ENCODE data around the gene KCNQ1.

DNA sequence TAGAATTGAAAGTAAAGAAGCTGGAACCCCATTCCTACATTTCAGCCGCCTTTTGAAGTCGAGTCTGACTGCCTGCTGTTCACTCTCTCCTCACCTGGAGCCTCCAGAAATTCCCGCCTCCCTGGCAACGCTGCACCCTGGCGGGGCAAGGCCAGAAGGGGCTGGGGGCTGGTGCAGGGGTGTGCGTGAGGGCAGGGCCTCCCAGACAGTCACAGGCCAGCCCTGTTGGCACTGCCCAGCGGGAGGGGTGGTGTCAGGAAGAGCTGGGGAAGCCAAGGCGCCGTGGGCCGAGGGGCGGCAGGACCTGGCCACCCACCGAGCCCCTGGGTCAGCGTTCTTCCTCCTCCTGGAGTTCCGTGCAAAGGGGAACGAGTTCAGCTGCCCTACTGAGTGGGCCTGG is 131.7 kb downstream of the KCNQ1 start:
- TF ChIP-seq POLR2A (IDR thresholded peaks at IDR 0.05) (no peak), POLR2AphosphoS5 (IDR thresholded peaks at IDR 0.05) (no peak)
- TF ChIP-seq, protein P1, sequence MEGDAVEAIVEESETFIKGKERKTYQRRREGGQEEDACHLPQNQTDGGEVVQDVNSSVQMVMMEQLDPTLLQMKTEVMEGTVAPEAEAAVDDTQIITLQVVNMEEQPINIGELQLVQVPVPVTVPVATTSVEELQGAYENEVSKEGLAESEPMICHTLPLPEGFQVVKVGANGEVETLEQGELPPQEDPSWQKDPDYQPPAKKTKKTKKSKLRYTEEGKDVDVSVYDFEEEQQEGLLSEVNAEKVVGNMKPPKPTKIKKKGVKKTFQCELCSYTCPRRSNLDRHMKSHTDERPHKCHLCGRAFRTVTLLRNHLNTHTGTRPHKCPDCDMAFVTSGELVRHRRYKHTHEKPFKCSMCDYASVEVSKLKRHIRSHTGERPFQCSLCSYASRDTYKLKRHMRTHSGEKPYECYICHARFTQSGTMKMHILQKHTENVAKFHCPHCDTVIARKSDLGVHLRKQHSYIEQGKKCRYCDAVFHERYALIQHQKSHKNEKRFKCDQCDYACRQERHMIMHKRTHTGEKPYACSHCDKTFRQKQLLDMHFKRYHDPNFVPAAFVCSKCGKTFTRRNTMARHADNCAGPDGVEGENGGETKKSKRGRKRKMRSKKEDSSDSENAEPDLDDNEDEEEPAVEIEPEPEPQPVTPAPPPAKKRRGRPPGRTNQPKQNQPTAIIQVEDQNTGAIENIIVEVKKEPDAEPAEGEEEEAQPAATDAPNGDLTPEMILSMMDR (IDR thresholded peaks at IDR 0.05) = no peak
